GM23248 (cell line): ENCODE data around the gene CACNA1E.

Experiments
- EZH2 ChIP-seq: fragments of 200-600 bp; sonication (generic); IDR thresholded peaks from 2 replicates; pipeline ENCODE4 v1.6.1; 2018; ENCODE audit warnings: antibody characterized with exemption, mild to moderate bottlenecking; ENCODE audit not compliant: insufficient read depth, poor library complexity, severe bottlenecking
- EZH2phosphoT487 ChIP-seq: fragments of 200-600 bp; sonication (generic); IDR thresholded peaks from 2 replicates; pipeline ENCODE4 v1.6.1; 2018; ENCODE audit warnings: antibody characterized with exemption, moderate library complexity, mild to moderate bottlenecking, low read depth; ENCODE audit not compliant: insufficient read depth

DNA sequence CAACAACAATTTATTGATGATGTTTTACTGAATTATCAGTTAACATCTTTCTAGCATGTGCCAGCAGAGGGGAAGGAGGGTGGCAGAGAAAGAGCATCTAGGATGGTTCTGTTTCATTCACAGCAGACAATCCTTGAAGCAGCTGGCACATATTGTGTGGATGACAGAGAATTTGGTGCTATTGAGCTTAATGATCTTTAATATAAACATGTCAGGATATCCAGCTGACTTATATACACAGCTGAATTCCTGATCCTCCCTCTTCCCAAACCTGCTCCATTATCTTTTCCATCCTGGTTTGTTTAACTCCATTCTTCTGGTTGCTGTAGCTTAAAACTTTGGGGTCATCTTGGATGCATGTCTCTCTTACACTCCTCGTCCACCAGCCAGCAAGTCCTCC is 218.6 kb downstream of the CACNA1E start:
- TF ChIP-seq EZH2 (no peak), EZH2phosphoT487 (no peak)
